Mesodermal cell (in vitro differentiated cells): ENCODE measurements around the gene EME1.
"Not testable (repeated sequence)": the region's sequence is repeated elsewhere in the genome, so short reads cannot be mapped to it uniquely, and the experiment has no call there.

ENCODE experiments used
- H3K27ac ChIP-seq: 2 replicates; pipeline ENCODE4 v1.7.0; 2013; ENCODE audit warnings: mild to moderate bottlenecking, low read depth, low read length, moderate library complexity; ENCODE audit not compliant: severe bottlenecking
- H3K36me3 ChIP-seq: 2 replicates; pipeline ENCODE4 v1.7.1; 2013; ENCODE audit warnings: mild to moderate bottlenecking, low read length, moderate library complexity; ENCODE audit not compliant: control insufficient read depth, insufficient read depth
- H3K4me1 ChIP-seq: one replicate; pipeline ENCODE4 v1.7.1; 2013; ENCODE audit warnings: mild to moderate bottlenecking, low read length; ENCODE audit not compliant: insufficient read depth, control insufficient read depth, poor library complexity, severe bottlenecking
- H3K4me3 ChIP-seq: 2 replicates; pipeline ENCODE4 v1.7.0; 2013; ENCODE audit warnings: low read length, control low read depth, mild to moderate bottlenecking; ENCODE audit not compliant: insufficient read depth, poor library complexity, severe bottlenecking; ENCODE audit errors: extremely low read depth
- H3K9me3 ChIP-seq: 2 replicates; pipeline ENCODE4 v1.7.1; 2013; ENCODE audit warnings: mild to moderate bottlenecking, low read length, moderate library complexity; ENCODE audit not compliant: control insufficient read depth
- WGBS, 2 experiments: methylation state at CpG; one replicate each; pipeline ENCODE4 v1.1.5; 2013; ENCODE audit warnings: missing lambda C conversion rate in 2 of 2; ENCODE audit not compliant: insufficient coverage in 2 of 2; 5-methylcytosine and 5-hydroxymethylcytosine counted together

EME1 gene

DNA sequence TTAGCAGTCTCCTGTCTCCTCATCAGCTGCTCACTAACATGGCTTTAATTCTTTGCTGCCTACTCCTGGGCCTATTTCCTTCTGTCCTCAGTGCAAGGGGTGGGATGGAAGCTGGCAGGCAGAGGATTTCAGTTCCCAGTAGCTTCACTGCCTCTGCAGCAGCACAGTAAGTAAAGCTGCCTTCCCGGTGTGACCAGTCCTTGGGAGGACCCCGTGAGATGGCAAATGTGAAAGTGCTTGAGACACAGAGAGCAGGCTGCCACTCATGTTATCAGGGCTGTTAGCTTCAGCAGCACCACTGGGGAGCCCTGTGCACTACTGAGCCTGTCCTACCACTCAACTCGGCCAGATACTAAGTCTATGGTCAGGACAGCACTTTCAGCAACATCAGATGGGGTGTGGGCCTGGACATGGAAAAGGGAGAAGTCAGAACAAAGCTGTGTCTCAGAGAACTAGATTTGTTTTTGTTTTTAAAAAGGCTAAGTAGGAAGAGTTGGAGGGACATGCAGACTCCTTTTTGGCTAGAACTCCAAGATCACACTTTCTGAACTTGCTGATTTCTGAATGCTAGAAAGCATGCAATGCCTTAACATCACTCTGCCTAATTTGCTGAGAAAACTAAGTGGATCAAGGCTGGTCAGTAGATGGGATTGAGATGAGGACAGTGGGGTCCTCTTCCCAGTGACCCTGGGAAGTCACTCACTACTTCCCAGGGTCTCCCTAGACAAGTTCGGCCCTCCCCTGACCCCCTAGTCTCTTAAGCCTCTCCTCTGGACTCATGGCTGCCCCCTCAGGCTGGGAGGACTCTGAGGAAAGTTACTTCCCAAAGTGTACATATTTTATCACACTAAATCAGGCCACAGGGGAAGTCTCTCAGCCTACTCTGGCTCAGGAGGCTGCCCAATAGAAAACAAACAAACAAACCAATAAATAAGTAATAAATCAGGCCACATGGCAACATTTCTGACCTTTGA lies 54.1 kb downstream of the EME1 start:
- 46 to 51% methylated on average over 3 to 4 of the region's 4 CpGs for WGBS, 2 experiments
- Histone ChIP-seq H3K4me1 (peaks cover 11% of the 10 kb centered on the region), H3K9me3 (no peaks in the 10 kb centered on the region), H3K36me3 (no peaks in the 10 kb centered on the region), H3K27ac (peak overlapping the region; percentile 67), H3K4me3 (peak overlapping the region; percentile 62)

DNA sequence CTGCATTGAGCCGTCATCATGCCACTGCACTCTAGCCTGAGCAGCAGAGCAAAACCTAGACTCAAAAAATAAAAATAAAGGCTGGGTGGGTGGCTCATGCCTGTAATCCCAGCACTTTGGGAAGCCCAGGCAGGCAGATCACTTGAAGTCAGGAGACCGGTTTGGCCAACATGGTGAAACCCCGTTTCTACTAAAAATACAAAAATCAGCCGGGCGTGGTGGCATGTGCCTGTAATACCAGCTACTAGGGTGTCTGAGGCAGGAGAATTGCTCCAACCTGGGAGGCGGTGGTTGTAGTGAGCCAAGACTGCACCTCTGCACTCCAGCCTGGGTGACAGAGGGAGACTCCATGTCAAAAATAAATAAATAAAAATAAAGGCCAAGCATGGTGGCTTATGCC lies 55.1 kb downstream of the EME1 start:
- not testable (repeated sequence) for H3K9me3 ChIP-seq, H3K4me3 ChIP-seq, H3K27ac ChIP-seq, H3K36me3 ChIP-seq
- peaks cover 11% of the 10 kb centered on the region for H3K4me1 ChIP-seq
- 85 to 90% methylated on average over 5 to 6 of the region's 6 CpGs for WGBS, 2 experiments

GRCh38 chr17:50428831-50429424 lies 55.9 kb downstream of the EME1 start:
- WGBS, 2 experiments, result 94 to 97% methylated on average over 6 of the region's 7 CpGs
- H3K4me3 ChIP-seq, result no peak overlapping the region
- H3K36me3 ChIP-seq, result no peaks in the 10 kb centered on the region
- no peak overlapping the region for H3K27ac ChIP-seq
- no peaks in the 10 kb centered on the region for H3K9me3 ChIP-seq
- H3K4me1 ChIP-seq, result peaks cover 11% of the 10 kb centered on the region

DNA sequence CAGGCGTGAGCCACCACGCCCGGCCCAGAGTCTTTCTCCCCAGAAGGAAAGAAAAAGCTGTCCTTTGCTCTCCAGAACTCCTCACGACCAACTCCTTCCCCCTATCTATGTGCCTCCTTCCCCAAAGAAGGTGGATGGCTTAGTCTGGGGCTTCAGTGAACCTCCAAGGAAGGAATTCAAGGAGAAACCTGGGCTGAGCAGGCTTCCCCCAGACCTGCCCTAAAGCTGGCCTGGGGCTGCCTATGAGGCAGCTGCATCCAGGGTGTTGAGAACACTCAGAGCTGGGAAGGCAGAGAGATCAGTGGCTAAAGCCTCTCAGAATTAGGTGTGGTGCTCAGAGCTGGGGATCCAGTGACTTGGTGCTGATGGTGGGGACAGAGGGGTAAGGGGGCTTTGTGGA lies 56.8 kb downstream of the EME1 start:
- no peak overlapping the region for H3K4me3 ChIP-seq
- 86 to 92% methylated on average over 3 of the region's 4 CpGs for WGBS, 2 experiments
- peaks cover 6% of the 10 kb centered on the region for H3K4me1 ChIP-seq
- H3K27ac ChIP-seq, result no peak overlapping the region
- no peaks in the 10 kb centered on the region for H3K36me3 ChIP-seq
- H3K9me3 ChIP-seq, result no peaks in the 10 kb centered on the region
